Ovary (tissue), 9 donors: ENCODE measurements around the gene SLC25A27. TPM values are rescaled to one million over a fixed set of nuclear protein-coding genes. Genes with fewer than 3 reads are reported as not detected.

ENCODE experiments used
- DNase-seq, 5 donors: peaks; one replicate each; pipeline ENCODE4 v3.0.0-alpha.2; 2019 to 2020
- H3K27ac ChIP-seq, 2 donors: fragments of 200-600 bp; one replicate each; pipeline versions ENCODE4 v1.5.1 to v1.8.0; 2019 to 2022
- H3K27me3 ChIP-seq: fragments of 200-600 bp; one replicate; pipeline ENCODE4 v1.8.0; 2022
- H3K36me3 ChIP-seq: fragments of 200-600 bp; sonication (generic); one replicate; pipeline ENCODE4 v1.5.1; 2019
- H3K4me1 ChIP-seq: one replicate; pipeline ENCODE4 v1.8.1; 2013; ENCODE audit warnings: mild to moderate bottlenecking, moderate library complexity; ENCODE audit not compliant: insufficient read depth
- H3K4me3 ChIP-seq: fragments of 200-600 bp; sonication (generic); one replicate; pipeline ENCODE4 v1.5.1; 2017
- H3K9me3 ChIP-seq, 2 donors: fragments of 200-600 bp in 1 of 2; sonication (generic) in 1 of 2; one replicate each; pipeline versions ENCODE4 v1.5.1 to v1.8.1; 2013 to 2019; ENCODE audit warnings: mild to moderate bottlenecking in 1 of 2, moderate library complexity in 1 of 2
- CTCF ChIP-seq, 3 donors: fragments of 450-650 bp in 2 of 3; fragments of 200-600 bp in 1 of 3; IDR thresholded peaks; one replicate each; pipeline versions ENCODE4 v1.5.1 to v1.8.0; 2016 to 2022; ENCODE audit warnings: antibody characterized with exemption in 3 of 3, mild to moderate bottlenecking in 1 of 3
- EP300 ChIP-seq: sonication (generic); formaldehyde crosslinking; IDR thresholded peaks from one replicate; pipeline ENCODE4 v1.6.1; 2017; ENCODE audit warnings: antibody characterized with exemption
- POLR2A ChIP-seq: fragments of 450-650 bp; IDR thresholded peaks from one replicate; pipeline ENCODE4 v1.6.1; 2017; ENCODE audit warnings: antibody characterized with exemption, mild to moderate bottlenecking, moderate library complexity
- WGBS, 3 donors: extraction: QIAGEN DNeasy Blood & Tissue Kit in 1 of 3; methylation state at CpG; one replicate each; pipeline versions ENCODE4 v1.1.5 to v1.1.7; 2013 to 2017; 5-methylcytosine and 5-hydroxymethylcytosine counted together
- intact Hi-C, 4 donors: fragments of 100-400 bp; cut with DNase I; formaldehyde crosslinking; loops; one replicate each; pipeline versions ENCODE4 v1.11.0 to v1.15.1; 2022 to 2023
- polyA plus RNA-seq, 2 donors: library from polyadenylated mRNA; stranded (reverse); fragments of 200-250 nt in 1 of 2; fragments of 350-450 nt in 1 of 2; fragmentation: Illumina TruSeq in 1 of 2; extraction: RNeasy Lipid Tissue Mini Kit (QIAGEN cat#74804) in 1 of 2; gene quantifications; one replicate each; pipeline ENCODE4 v1.2.3, GENCODE V29; 2013 to 2014
- total RNA-seq, 7 donors: library from RNA; depleted of rRNA in 2 of 7; stranded (reverse); fragments of >200 nt in 2 of 7; fragmentation: NEBNext Ultra II Directional in 3 of 7; extraction: Animal tissue kit (Norgen Biotek cat#: 25700) in 3 of 7; gene quantifications; one replicate each; pipeline versions ENCODE4 v1.1.0 to v1.2.4, GENCODE V29; 2016 to 2023
- donor health status: DM: no; HTN: no; CAD: no; lungs with moderate emphysema.
- donor health status: DM: no; HTN: no; CAD: no.
- donor health status: Bipolar disorder and iron deficiency.
- donor health status: DM: yes; HTN: yes; CAD: no.
- donor health status: DM: no; HTN: no; CAD: no.
- donor health status: DM: yes; HTN: yes; CAD: no.

The SLC25A27 gene
- total and polyA plus RNA-seq, 9 donors, result 21.0 to 56.9 (median 37.0) TPM

- H3K9me3 ChIP-seq, result no peaks in the 10 kb centered on the region
- H3K4me3 ChIP-seq, result no peak overlapping the region
- no peaks in the 10 kb centered on the region for H3K36me3 ChIP-seq
- H3K27ac ChIP-seq, result no peak overlapping the region
- H3K27me3 ChIP-seq, result no peaks in the 10 kb centered on the region
- WGBS, 3 donors, result 14 to 22% (median 17%) methylated on average over 1 of the region's 1 CpG
- no peaks in the 10 kb centered on the region for H3K4me1 ChIP-seq
- TF ChIP-seq POLR2A, result no peak
- TF ChIP-seq CTCF (IDR thresholded peaks at IDR 0.05), result no peak
- TF ChIP-seq EP300, result no peak
- no peak for DNase-seq
- intact Hi-C loops, result no loop called here
These were observed 66.3 kb downstream of the SLC25A27 start for GRCh38 chr6:46719099-46719498.

- intact Hi-C loops, result no loop called here
- DNase-seq, result no peak
- whole genome bisulfite sequencing, 3 donors, result 87 to 100% (median 95%) methylated on average over 1 of the region's 1 CpG
- Histone ChIP-seq H3K36me3 (no peaks in the 10 kb centered on the region), H3K4me3 (no peak overlapping the region), H3K27ac (no peak overlapping the region), H3K4me1 (no peaks in the 10 kb centered on the region), H3K9me3 (no peaks in the 10 kb centered on the region), H3K27me3 (no peaks in the 10 kb centered on the region)
- TF ChIP-seq CTCF (IDR thresholded peaks at IDR 0.05) (no peak), EP300 (no peak), POLR2A (no peak)
These were observed 67.6 kb downstream of the SLC25A27 start for GRCh38 chr6:46720401-46720800.

Other genes with a start within 250 kb of the SLC25A27 start
- 10 to 100 TPM; 12.0 to 40.4 (median 15.5) TPM for gene RCAN2, start 161.5 kb upstream of the SLC25A27 start, total RNA-seq
- gene RCAN2, start 161.5 kb upstream of the SLC25A27 start, polyA plus RNA-seq, result 10 to 100 TPM; 25.6 to 75.3 TPM
- gene CYP39A1, start 157 bp upstream of the SLC25A27 start, total RNA-seq, result 10 to 100 TPM in 6 of 7 donors, 1 to 10 TPM in 1; 9.3 to 22.9 (median 15.0) TPM
- gene CYP39A1, start 157 bp upstream of the SLC25A27 start, polyA plus RNA-seq, result 10 to 100 TPM in 1 of 2 donors, 1 to 10 TPM in 1; 9.0 to 15.2 TPM
- gene TDRD6, start 34.9 kb downstream of the SLC25A27 start, total RNA-seq, result under 1 TPM; 0.20 to 0.96 (median 0.37) TPM
- under 1 TPM; 0.27 to 0.58 TPM for gene TDRD6, start 34.9 kb downstream of the SLC25A27 start, polyA plus RNA-seq
- gene PLA2G7, start 82.4 kb downstream of the SLC25A27 start, total RNA-seq, result 10 to 100 TPM in 1 of 7 donors, 1 to 10 TPM in 3, under 1 TPM in 3; 0.18 to 15.1 (median 1.6) TPM
- 1 to 10 TPM; 1.4 to 6.7 TPM for gene PLA2G7, start 82.4 kb downstream of the SLC25A27 start, polyA plus RNA-seq
- gene ANKRD66, start 94.0 kb downstream of the SLC25A27 start, total RNA-seq, result 10 to 100 TPM in 1 of 7 donors, under 1 TPM in 4, not detected in 2; 0.12 to 18.0 (median 0.50) TPM
- gene ANKRD66, start 94.0 kb downstream of the SLC25A27 start, polyA plus RNA-seq, result not detected
- 1 to 10 TPM in 1 of 7 donors, under 1 TPM in 1, not detected in 5; 0.80 to 3.0 TPM for gene MEP1A, start 140.4 kb downstream of the SLC25A27 start, total RNA-seq
- under 1 TPM in 1 of 2 donors, not detected in 1; 0.13 TPM for gene MEP1A, start 140.4 kb downstream of the SLC25A27 start, polyA plus RNA-seq